HAP-1 (cell line): Measurements from ENCODE around the gene HSDL2.

Source experiments
- DNase-seq, 2 experiments: peaks; one replicate each; pipeline ENCODE4 v3.0.0-alpha.2; 2016 to 2020; ENCODE audit warnings: low spot score in 2 of 2
- H3K27me3 ChIP-seq: fragments of 250-450 bp; sonication (Bioruptor Pico); 2 replicates; pipeline ENCODE4 v1.5.1; 2020; ENCODE audit warnings: low read depth, mild to moderate bottlenecking, moderate library complexity
- H3K36me3 ChIP-seq: fragments of 250-450 bp; sonication (Bioruptor Pico); replicated peaks from 2 replicates; pipeline ENCODE4 v1.5.1; 2020; ENCODE audit warnings: mild to moderate bottlenecking
- H3K4me1 ChIP-seq: fragments of 250-450 bp; sonication (Bioruptor Pico); 2 replicates; pipeline ENCODE4 v1.5.1; 2020; ENCODE audit warnings: mild to moderate bottlenecking
- H3K4me3 ChIP-seq: fragments of 250-450 bp; sonication (Bioruptor Pico); 2 replicates; pipeline ENCODE4 v1.5.1; 2020; ENCODE audit warnings: mild to moderate bottlenecking, moderate library complexity
- H3K9me3 ChIP-seq: fragments of 250-450 bp; sonication (Bioruptor Pico); 2 replicates; pipeline ENCODE4 v1.5.1; 2020; ENCODE audit warnings: mild to moderate bottlenecking, moderate library complexity
- in situ Hi-C: fragments of 300-500 bp; cut with MboI; formaldehyde crosslinking; loops from 3 replicates; pipeline ENCODE4 v1.14.3; 2020; ENCODE audit warnings: low sequenced_read_pairs, inconsistent platforms, mixed read lengths

Gene HSDL2

DNA sequence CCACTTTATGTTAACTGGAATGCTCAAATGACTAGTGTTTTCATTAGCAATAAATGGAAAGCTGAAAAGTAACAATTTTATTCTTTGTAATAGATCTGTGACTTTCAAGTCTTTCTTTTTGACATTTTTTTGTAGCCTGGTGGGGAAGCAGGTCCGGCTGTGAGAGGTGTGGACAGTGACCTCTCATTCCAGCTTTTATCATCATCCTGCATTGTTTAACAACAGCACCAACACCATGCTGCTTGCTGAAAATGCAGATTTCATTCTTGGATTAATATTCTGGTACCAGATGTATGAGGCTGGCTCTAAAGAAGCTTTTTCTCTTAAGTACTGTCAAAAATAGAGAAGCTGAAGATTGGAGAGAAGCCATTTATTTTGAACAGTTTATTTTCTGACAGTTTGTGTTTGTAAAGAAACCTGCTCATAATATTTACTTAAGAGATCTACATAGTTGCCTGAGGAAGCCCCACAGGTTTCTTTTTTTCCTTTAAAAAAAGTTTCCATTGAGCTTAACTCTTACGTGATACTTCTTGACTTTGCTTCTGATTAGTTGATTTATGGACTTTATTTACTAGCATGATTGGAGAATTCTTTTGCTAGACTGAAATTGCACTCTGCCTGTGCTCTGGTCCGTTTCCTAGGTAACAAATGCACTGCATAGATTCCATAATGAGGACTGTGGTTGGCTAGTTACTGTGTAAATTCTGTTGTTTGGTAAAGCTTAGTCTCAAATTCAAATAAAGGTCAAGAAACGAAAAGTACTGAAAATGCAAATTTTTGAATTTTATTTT lies 110.2 kb downstream of the HSDL2 start:
- Histone ChIP-seq H3K4me1 (peaks cover 36% of the 10 kb centered on the region), H3K9me3 (0 out of 2 replicates have a peak, but pooled peaks cover 4% of the 10 kb centered on the region), H3K36me3 (peaks cover 16% of the 10 kb centered on the region), H3K4me3 (no peak overlapping the region), H3K27me3 (no peaks in the 10 kb centered on the region)
- in situ Hi-C loops, result no loop called here
- peak; percentile 54 to 98 for DNase-seq

DNA sequence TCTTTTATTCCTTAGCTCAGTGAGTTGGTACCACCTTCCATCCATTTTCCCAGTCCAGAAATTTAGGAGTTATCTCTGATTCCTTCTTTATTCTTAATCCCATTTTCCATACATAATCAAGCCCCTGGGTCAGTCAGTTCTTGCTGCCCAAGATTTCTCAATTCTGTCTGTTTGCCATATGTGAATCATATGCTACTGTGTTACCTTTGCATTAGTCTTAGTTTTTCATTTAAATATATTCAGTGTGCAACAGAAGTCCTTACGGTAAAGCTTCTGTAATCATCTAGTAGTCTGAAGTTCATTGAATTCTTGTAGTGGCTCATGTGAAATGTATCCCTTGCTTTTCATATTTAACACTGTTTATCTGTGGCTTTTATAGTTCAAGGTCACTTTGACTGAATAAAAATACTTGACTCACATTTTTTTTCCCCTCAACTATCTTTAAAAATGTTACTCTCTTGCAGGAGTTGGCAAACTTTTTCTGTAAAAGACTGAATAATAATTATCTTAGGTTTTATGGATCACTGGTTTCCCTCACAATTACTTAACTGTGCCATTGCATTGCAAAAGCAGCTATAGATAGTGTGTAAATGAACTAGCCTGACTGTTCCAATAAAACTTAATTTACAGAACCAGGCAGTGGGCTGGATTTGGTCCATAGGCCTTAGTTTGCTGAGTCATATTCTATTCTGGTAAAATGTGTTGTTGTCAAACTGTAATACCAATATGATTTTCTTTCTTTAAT lies 113.7 kb downstream of the HSDL2 start:
- H3K4me1 ChIP-seq, result peaks cover 30% of the 10 kb centered on the region
- peaks cover 15% of the 10 kb centered on the region for H3K36me3 ChIP-seq
- 0 out of 2 replicates have a peak, but pooled peaks cover 4% of the 10 kb centered on the region for H3K9me3 ChIP-seq
- no peak overlapping the region for H3K4me3 ChIP-seq
- DNase-seq, result peak in 1 of 2 experiments; percentile 52
- in situ Hi-C loops, result no loop called here
- no peaks in the 10 kb centered on the region for H3K27me3 ChIP-seq

DNA sequence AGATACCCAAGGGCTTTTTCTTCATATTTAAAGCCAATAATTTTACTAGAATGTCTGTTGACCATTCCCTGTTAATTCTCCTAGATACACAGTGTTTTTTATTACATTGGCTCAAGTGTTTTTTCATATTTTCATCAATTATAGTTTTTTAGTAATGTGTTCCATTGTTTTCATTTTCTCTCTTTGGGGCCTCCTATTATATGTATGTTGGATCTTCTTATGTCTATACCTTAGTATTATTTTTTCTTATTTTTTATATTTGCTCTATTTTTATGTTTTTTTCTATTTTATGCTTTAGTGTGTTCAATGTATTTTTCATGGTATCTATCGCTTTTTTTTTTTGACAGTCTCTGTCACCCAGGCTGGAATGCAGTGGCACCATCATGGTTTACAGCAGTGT lies 114.2 kb downstream of the HSDL2 start:
- Histone ChIP-seq H3K4me3 (no peak overlapping the region), H3K36me3 (peaks cover 15% of the 10 kb centered on the region), H3K9me3 (0 out of 2 replicates have a peak, but pooled peaks cover 4% of the 10 kb centered on the region), H3K4me1 (peaks cover 28% of the 10 kb centered on the region), H3K27me3 (no peaks in the 10 kb centered on the region)
- in situ Hi-C loops, result no loop called here
- DNase-seq, result no peak

DNA sequence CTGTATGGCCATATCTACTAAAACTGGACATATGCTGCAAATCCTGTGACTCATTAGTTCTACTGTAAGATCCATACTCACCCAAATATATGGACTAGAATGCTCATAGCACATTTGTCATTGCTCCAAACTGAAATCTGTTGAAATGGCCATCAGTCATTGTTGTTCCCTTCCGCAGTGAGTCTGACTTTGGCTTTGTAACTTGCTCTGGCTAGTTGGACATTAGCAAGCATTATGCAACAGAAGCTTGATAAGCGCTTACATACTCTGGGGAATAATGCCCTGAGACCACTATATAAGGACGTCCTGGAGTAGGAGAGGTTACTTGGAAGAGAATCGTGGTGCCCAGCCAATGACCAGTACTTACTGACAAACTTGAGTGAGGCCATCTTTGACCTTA lies 115.7 kb downstream of the HSDL2 start:
- H3K36me3 ChIP-seq, result peaks cover 15% of the 10 kb centered on the region
- no peak overlapping the region for H3K4me3 ChIP-seq
- DNase-seq, result no peak
- in situ Hi-C loops, result no loop called here
- H3K9me3 ChIP-seq, result 0 out of 2 replicates have a peak, but pooled peaks cover 4% of the 10 kb centered on the region
- H3K27me3 ChIP-seq, result no peaks in the 10 kb centered on the region
- peaks cover 18% of the 10 kb centered on the region for H3K4me1 ChIP-seq

DNA sequence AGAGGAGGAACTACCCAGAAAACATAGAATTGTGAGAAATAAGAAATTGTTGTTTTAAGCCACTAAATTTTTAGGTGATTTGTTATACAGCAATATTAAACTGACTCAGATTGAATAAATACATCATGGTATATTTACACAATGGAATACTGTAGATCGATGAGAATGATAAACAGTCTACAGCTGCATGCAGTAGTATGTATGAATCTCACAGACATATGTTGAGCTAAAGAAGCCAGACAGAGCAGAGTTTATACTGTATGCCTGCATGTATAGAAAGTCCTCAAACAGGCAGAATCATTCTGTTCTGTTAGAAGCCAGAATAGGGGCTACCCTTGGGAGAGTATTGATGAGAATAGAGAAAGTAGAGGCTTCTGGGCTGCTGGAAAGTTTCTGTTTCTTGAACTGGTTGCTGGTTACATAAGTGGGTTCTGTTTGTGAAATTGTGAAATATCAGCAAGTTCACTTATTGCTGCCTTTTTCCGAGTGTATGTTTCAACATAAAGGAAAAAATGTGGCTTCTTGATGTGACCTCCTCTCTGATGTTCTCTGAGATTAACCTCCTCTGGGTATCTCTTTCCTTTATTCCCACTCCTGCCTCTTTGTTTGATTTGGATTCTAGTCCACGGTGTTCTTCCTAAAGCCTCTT lies 116.3 kb downstream of the HSDL2 start:
- in situ Hi-C loops, result no loop called here
- H3K36me3 ChIP-seq, result peaks cover 15% of the 10 kb centered on the region

DNA sequence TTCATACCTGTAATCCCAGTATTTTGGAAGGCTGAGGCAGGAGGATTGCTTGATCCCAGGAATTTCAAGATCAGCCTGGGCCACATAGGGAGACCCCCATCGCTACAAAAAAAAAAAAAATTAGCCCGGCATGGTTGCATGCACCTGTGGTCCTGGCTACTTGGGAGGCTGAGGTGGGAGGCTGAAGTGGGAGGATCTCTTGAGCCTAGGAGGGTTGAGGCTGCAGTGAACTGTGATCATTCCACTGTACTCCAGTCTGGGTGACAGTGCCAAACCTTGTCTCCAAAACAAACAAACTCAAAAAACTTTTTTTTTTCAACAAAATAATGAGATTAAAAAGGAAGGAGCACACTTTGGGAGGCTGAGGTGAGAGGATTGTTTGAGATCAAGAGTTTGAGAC lies 120.9 kb downstream of the HSDL2 start:
- no peak for DNase-seq

More for the DNA sequence above, 116.3 kb downstream of the HSDL2 start:
- H3K27me3 ChIP-seq, result no peaks in the 10 kb centered on the region
- peaks cover 12% of the 10 kb centered on the region for H3K4me1 ChIP-seq
- no peak for DNase-seq
- 0 out of 2 replicates have a peak, but pooled peaks cover 4% of the 10 kb centered on the region for H3K9me3 ChIP-seq
- H3K4me3 ChIP-seq, result no peak overlapping the region

DNA sequence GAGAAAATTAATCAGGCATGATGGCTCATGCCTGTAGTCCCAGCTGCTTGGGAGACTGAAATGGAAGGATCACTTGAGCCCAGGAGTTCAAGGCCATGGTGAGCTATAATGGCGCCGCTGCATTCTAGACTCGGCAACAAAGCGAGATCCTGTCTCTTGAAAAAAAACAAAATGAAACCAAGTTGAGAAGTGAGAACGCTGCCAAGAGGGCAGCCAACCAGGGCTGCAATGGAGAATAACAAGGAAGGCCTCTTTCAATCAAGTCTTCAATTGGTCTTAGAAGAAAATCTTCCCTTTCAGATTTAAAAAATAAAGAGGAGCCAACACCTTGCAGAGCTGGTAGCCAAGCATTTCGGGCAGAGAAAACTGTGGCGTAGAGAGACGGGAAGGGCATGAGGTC lies 121.4 kb downstream of the HSDL2 start:
- Histone ChIP-seq H3K36me3 (no peaks in the 10 kb centered on the region), H3K4me1 (peaks cover 16% of the 10 kb centered on the region), H3K4me3 (no peak overlapping the region), H3K27me3 (no peaks in the 10 kb centered on the region), H3K9me3 (no peaks in the 10 kb centered on the region)
- in situ Hi-C loops, result no loop called here
- no peak for DNase-seq

More for the DNA sequence above, 120.9 kb downstream of the HSDL2 start:
- no peaks in the 10 kb centered on the region for H3K9me3 ChIP-seq
- in situ Hi-C loops, result no loop called here
- H3K36me3 ChIP-seq, result no peaks in the 10 kb centered on the region
- H3K4me3 ChIP-seq, result no peak overlapping the region
- H3K27me3 ChIP-seq, result no peaks in the 10 kb centered on the region
- H3K4me1 ChIP-seq, result peaks cover 19% of the 10 kb centered on the region

DNA sequence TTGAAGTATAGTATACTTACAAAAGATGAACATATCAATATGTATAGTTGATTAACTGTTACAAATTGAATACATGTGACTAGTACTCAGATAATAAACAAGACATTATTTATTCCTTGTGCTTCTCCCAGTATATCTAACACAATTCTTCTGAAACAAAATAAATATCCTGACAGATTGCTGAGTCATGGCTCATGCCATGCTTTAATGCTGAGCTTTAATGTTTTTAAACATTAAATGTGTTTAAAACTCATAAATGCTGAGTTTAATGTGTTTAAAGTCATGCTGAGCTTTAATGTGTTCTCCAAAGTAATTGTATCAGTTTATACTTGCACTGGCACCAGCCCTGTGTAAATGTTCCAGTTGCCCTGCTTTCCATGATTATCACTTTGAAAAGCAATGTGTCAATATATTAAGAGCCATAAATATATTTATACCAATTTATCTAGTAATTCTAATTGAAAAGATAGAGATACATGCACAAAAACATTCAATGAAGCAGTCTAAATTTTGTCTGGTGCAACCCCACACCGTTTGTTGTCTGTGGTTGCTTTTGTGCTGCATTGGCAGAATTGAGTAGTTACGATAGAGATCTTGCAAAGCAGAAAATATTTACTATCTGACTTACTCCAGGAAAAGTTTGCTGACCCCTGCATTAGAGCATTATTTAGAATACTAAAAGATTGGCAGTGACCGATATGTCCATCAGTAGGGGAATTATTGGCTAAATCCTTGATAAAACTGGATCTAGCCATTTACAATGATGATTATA lies 122.5 kb downstream of the HSDL2 start:
- no peak for DNase-seq
- Histone ChIP-seq H3K36me3 (no peaks in the 10 kb centered on the region), H3K27me3 (no peaks in the 10 kb centered on the region), H3K4me1 (peaks cover 20% of the 10 kb centered on the region), H3K4me3 (no peak overlapping the region), H3K9me3 (no peaks in the 10 kb centered on the region)
- in situ Hi-C loops, result no loop called here

DNA sequence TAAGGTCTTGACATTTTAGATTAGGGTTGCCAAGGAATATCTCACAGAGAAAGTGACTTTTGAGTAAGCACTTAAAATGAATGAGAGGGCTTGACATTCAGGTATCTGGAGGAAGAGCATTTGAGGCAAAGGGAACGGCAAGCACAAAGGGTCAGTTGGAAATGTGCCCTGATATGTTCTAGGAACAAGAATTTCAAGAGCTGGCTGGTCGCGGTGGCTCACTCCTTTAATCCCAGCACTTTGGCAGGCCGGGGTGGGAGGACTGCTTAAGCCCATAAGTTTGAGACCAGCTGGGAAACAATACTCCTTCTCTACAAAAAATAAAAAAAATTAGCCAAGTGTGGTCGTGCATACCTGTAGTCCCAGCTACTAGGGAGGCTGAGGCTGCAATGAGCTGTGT lies 123.3 kb downstream of the HSDL2 start:
- in situ Hi-C loops, result no loop called here
- Histone ChIP-seq H3K9me3 (no peaks in the 10 kb centered on the region), H3K4me1 (peaks cover 28% of the 10 kb centered on the region), H3K36me3 (no peaks in the 10 kb centered on the region), H3K4me3 (no peak overlapping the region), H3K27me3 (no peaks in the 10 kb centered on the region)
- no peak for DNase-seq

DNA sequence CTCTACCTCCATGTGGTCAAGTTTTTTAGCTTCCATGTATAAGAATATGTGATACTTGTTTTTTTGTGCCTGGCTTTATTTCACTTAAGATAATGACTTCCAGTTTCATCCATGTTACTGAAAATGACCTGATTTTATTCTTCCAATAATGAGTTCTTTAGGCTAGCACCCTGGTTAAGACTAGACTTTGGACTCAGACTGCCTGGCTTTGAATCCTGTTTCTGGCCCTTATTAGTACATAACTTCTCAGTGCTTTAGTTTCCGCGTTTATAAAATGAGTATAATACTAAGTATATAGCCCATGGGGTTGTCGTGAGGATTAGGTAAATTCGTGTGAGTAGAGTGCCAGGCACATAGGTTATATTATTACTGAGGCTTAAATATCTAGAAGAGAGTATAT lies 125.2 kb downstream of the HSDL2 start:
- no peaks in the 10 kb centered on the region for H3K36me3 ChIP-seq
- H3K27me3 ChIP-seq, result no peaks in the 10 kb centered on the region
- no peaks in the 10 kb centered on the region for H3K9me3 ChIP-seq
- in situ Hi-C loops, result no loop called here
- peaks cover 36% of the 10 kb centered on the region for H3K4me1 ChIP-seq
- no peak overlapping the region for H3K4me3 ChIP-seq
- DNase-seq, result no peak

DNA sequence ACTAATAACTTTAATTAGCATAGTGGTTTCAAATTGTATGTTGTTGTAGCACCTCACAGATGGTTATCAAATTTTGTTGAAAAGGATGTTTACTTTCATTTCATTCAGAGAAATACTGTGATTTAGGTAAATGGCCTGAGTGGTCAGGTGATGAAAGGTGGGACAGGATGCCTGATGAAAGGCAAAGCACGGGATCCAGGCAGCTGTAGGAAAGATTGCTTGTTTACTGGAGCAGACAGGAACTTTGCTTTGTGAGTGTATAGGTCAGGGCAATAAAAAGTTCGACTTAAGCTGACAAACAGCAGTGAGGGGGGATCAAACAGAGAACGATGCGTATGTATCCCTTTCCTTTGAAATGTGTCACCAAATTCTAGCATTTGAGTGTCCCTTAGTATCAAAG lies 125.7 kb downstream of the HSDL2 start:
- Histone ChIP-seq H3K9me3 (no peaks in the 10 kb centered on the region), H3K27me3 (no peaks in the 10 kb centered on the region), H3K4me1 (peaks cover 36% of the 10 kb centered on the region), H3K36me3 (no peaks in the 10 kb centered on the region), H3K4me3 (no peak overlapping the region)
- in situ Hi-C loops, result no loop called here
- no peak for DNase-seq

DNA sequence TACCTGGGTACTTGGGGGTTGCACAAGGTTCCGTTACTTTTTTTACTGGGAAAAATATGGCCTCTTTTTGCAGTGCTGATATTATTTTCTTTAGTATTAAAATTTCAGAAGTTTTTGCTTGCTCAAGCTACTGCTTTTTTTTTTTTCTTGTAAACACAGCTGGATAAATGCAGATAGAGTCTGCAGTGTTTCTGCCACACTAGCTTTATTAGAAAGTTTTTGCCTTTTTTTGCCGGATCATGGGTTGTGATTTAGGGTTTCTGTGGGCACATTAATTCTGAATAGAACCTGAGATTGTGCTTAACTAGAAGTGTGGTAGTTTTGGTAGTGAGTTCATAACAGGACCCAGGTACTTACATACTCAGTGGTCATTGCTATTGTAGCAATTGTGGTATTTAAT lies 126.7 kb downstream of the HSDL2 start:
- H3K36me3 ChIP-seq, result no peaks in the 10 kb centered on the region
- H3K4me1 ChIP-seq, result peaks cover 36% of the 10 kb centered on the region
- DNase-seq, result no peak
- no peak overlapping the region for H3K4me3 ChIP-seq
- in situ Hi-C loops, result no loop called here
- no peaks in the 10 kb centered on the region for H3K9me3 ChIP-seq
- no peaks in the 10 kb centered on the region for H3K27me3 ChIP-seq

DNA sequence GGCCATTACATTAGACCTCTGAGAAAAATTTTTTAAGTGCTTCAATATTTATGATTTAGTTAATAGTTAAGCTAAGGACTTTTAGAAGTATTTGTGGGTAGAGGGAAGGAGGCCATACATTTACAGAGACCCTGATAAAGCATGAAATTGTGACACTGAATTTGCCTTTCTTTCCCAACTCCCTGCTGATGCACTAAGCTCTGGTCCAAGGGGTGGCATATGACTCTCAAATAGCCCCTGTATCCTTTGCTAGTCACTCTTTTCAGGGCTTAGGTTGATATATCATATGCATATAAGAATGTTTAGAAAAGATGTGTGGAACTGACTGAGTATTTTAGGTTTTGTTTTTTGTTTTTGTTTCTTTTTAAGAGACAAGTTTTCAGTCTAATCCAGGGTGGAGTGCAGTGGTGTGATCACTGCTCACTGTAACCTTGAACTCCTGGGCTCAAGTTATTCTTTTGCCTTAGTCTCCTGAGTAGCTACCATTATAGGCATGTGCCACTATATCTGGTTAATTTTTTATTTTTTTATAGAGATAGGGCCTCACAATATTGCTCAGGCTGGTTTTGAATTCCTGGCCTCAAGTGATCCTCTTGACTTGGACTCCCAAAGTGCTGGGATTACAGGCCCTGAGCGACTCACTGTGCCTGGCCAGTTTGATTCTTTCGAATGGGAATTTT lies 127.2 kb downstream of the HSDL2 start:
- no peaks in the 10 kb centered on the region for H3K9me3 ChIP-seq
- in situ Hi-C loops, result no loop called here
- DNase-seq, result no peak
- H3K4me3 ChIP-seq, result no peak overlapping the region
- H3K36me3 ChIP-seq, result no peaks in the 10 kb centered on the region
- peaks cover 36% of the 10 kb centered on the region for H3K4me1 ChIP-seq
- H3K27me3 ChIP-seq, result no peaks in the 10 kb centered on the region
